Body of pancreas (tissue), 4 donors: ENCODE results near the gene OMD.

ENCODE experiments used
- CTCF ChIP-seq, 7 experiments: fragments of 450-650 bp in 4 of 7; fragments of 200-600 bp in 3 of 7; sonication (generic) in 3 of 7; IDR thresholded peaks; one replicate each; pipeline ENCODE4 v1.5.1; 2016 to 2019; ENCODE audit warnings: antibody characterized with exemption in 7 of 7
- POLR2A ChIP-seq, 3 donors: fragments of 450-650 bp; IDR thresholded peaks; one replicate each; pipeline ENCODE4 v1.6.1; 2016; ENCODE audit warnings: antibody characterized with exemption in 3 of 3, mild to moderate bottlenecking in 2 of 3

GRCh38 chr9:92440751-92441046 lies 16.4 kb upstream of the OMD start:
- TF ChIP-seq CTCF (IDR thresholded peaks at IDR 0.05) (no peak), POLR2A (IDR thresholded peaks at IDR 0.05) (no peak)
